ENCODE results near the gene NPEPPS. TPM values are rescaled to one million over a fixed set of nuclear protein-coding genes. Genes with fewer than 3 reads are reported as not detected.

Gene NPEPPS
- polyA plus RNA-seq, 1 donor (not counting 4 experiments of a cell fraction or from before 2014, with no cell fraction given), result 122 TPM

GRCh38 chr17:47649153-47649971 is 118.5 kb downstream of the NPEPPS start, which contains the start of gene KPNB1:
KPNB1 (plus strand) TSS chr17:47649919; CDS start chr17:47650245, 326 bp downstream.
- peaks cover 37% of the 10 kb centered on the region for H3K79me2 ChIP-seq (ENCODE audit: control insufficient read depth, insufficient read depth, low read length)
- TF ChIP-seq CTCF (optimal IDR thresholded peaks at IDR 0.05 in 1 of 3, IDR thresholded peaks at IDR 0.05 in 1 of 3, conservative IDR thresholded peaks at IDR 0.05 in 1 of 3; ENCODE audit: extremely low read depth in 1 of 3, insufficient read depth in 2 of 3, low read length in 3 of 3) (no peak), EZH2 (IDR thresholded peaks at IDR 0.05; ENCODE audit: low read length) (peak; percentile 65)
- H3K27me3 ChIP-seq (ENCODE audit: control insufficient read depth, extremely low read depth, insufficient read depth, low read length), result no peaks in the 10 kb centered on the region
- no peaks in the 10 kb centered on the region for H3K9me3 ChIP-seq (ENCODE audit: control insufficient read depth, low read depth, low read length)
- DNase-seq (ENCODE audit: low read depth, low spot score), result peak; percentile 96
- peaks cover 9% of the 10 kb centered on the region for H4K20me1 ChIP-seq (ENCODE audit: control insufficient read depth, extremely low read depth, insufficient read depth, low read length)
- peak; percentile 78 for FAIRE-seq
- peak within 1 kb of the TSS; percentile 85 for H3K27ac ChIP-seq (ENCODE audit: control insufficient read depth, insufficient read depth, low read length)
- peaks cover 27% of the 10 kb centered on the region for H3K4me1 ChIP-seq (ENCODE audit: control insufficient read depth, extremely low read depth, insufficient read depth, low read length)
- no peaks in the 10 kb centered on the region for H3K9me1 ChIP-seq (ENCODE audit: control insufficient read depth, extremely low read depth, insufficient read depth, low read length)
- H3K4me2 ChIP-seq (ENCODE audit: control insufficient read depth, extremely low read depth, insufficient read depth, low read depth, low read length), result peak within 1 kb of the TSS; percentile 89
- H3K9ac ChIP-seq (ENCODE audit: control insufficient read depth, extremely low read depth, insufficient read depth, low read length), result peak within 1 kb of the TSS; percentile 95
- peak within 1 kb of the TSS; percentile 67 for H2AFZ ChIP-seq (ENCODE audit: control insufficient read depth, low read length)
- H3K36me3 ChIP-seq (ENCODE audit: control insufficient read depth in 2 of 2, extremely low read depth in 1 of 2, insufficient read depth in 2 of 2, low read length in 2 of 2), result peaks cover 7 to 25% of the 10 kb centered on the region in 2 experiments
- dilution Hi-C loops (cut with MboI; ENCODE audit: extremely low pct_ligation_motif_present, low sequenced_read_pairs), result no loop called here
- peak within 1 kb of the TSS; percentile 77 to 96 (median 95) for H3K4me3 ChIP-seq (ENCODE audit: control insufficient read depth in 2 of 3, extremely low read depth in 1 of 3, insufficient read depth in 2 of 3, low read depth in 1 of 3, low read length in 3 of 3)

GRCh38 chr17:47649972-47650524 is 119.1 kb downstream of the NPEPPS start:
- peaks cover 44% of the 10 kb centered on the region for H3K79me2 ChIP-seq (ENCODE audit: control insufficient read depth, insufficient read depth, low read length)
- dilution Hi-C loops (cut with MboI; ENCODE audit: extremely low pct_ligation_motif_present, low sequenced_read_pairs), result no loop called here
- TF ChIP-seq CTCF (optimal IDR thresholded peaks at IDR 0.05 in 1 of 3, IDR thresholded peaks at IDR 0.05 in 1 of 3, conservative IDR thresholded peaks at IDR 0.05 in 1 of 3; ENCODE audit: extremely low read depth in 1 of 3, insufficient read depth in 2 of 3, low read length in 3 of 3) (no peak), EZH2 (IDR thresholded peaks at IDR 0.05; ENCODE audit: low read length) (no peak)

More at GRCh38 chr17:47649972-47650524, 119.1 kb downstream of the NPEPPS start:
- Histone ChIP-seq H3K9me3 (ENCODE audit: control insufficient read depth, low read depth, low read length) (no peaks in the 10 kb centered on the region), H3K36me3 (ENCODE audit: control insufficient read depth in 2 of 2, extremely low read depth in 1 of 2, insufficient read depth in 2 of 2, low read length in 2 of 2) (peaks cover 11 to 30% of the 10 kb centered on the region in 2 experiments), H3K27me3 (ENCODE audit: control insufficient read depth, extremely low read depth, insufficient read depth, low read length) (no peaks in the 10 kb centered on the region), H3K4me3 (ENCODE audit: control insufficient read depth in 2 of 3, extremely low read depth in 1 of 3, insufficient read depth in 2 of 3, low read depth in 1 of 3, low read length in 3 of 3) (peak overlapping the region; percentile 66 to 77 (median 73)), H4K20me1 (ENCODE audit: control insufficient read depth, extremely low read depth, insufficient read depth, low read length) (peaks cover 14% of the 10 kb centered on the region), H3K9ac (ENCODE audit: control insufficient read depth, extremely low read depth, insufficient read depth, low read length) (peak overlapping the region; percentile 75), H3K9me1 (ENCODE audit: control insufficient read depth, extremely low read depth, insufficient read depth, low read length) (no peaks in the 10 kb centered on the region), H3K27ac (ENCODE audit: control insufficient read depth, insufficient read depth, low read length) (peak overlapping the region; percentile 53), H3K4me2 (ENCODE audit: control insufficient read depth, extremely low read depth, insufficient read depth, low read depth, low read length) (no peak overlapping the region), H2AFZ (ENCODE audit: control insufficient read depth, low read length) (no peak overlapping the region), H3K4me1 (ENCODE audit: control insufficient read depth, extremely low read depth, insufficient read depth, low read length) (peaks cover 27% of the 10 kb centered on the region)
- FAIRE-seq, result no peak
- peak; percentile 36 for DNase-seq (ENCODE audit: low read depth, low spot score)

Data from keratinocyte (primary cell).